ENCODE data around the gene PLD1. TPM values are rescaled to one million over a fixed set of nuclear protein-coding genes. Genes with fewer than 3 reads are reported as not detected.

The PLD1 gene
- total RNA-seq, 6 donors from 2014 or later, result 11.2 to 47.1 (median 15.6) TPM

- Histone ChIP-seq H3K27ac (peak overlapping the region; percentile 80 to 96 (median 94)), H3K27me3 (no peaks in the 10 kb centered on the region), H3K9me3 (no peaks in the 10 kb centered on the region), H3K36me3 (no peaks in the 10 kb centered on the region), H3K4me1 (peaks cover 19 to 45% (median 30%) of the 10 kb centered on the region in 4 donors), H3K4me3 (peak overlapping the region; percentile 56 to 73 (median 67))
- DNase-seq, result no peak
- TF ChIP-seq CTCF (IDR thresholded peaks at IDR 0.05) (no peak), POLR2A (IDR thresholded peaks at IDR 0.05) (peak in 1 of 4 donors; percentile 83)
- WGBS, 2 donors, result 26 to 31% methylated on average over 18 to 21 of the region's 22 CpGs
- ATAC-seq (ENCODE audit: low FRiP score in 2 of 2), result no peak
These were observed 479 bp upstream of the PLD1 start for GRCh38 chr3:171810629-171811294.

GRCh38 chr3:171809611-171809860 is 747 bp downstream of the PLD1 start:
- 5 to 14% methylated on average over 7 to 10 of the region's 11 CpGs for WGBS, 2 donors
- Histone ChIP-seq H3K27me3 (no peaks in the 10 kb centered on the region), H3K27ac (peak overlapping the region; percentile 80 to 96 (median 94)), H3K4me3 (peak overlapping the region; percentile 56 to 73 (median 67)), H3K36me3 (no peaks in the 10 kb centered on the region), H3K9me3 (no peaks in the 10 kb centered on the region), H3K4me1 (peaks cover 29 to 53% (median 37%) of the 10 kb centered on the region in 4 donors)
- ATAC-seq (ENCODE audit: low FRiP score in 2 of 2) (peak; percentile 16 to 47), DNase-seq (no peak)
- TF ChIP-seq CTCF (IDR thresholded peaks at IDR 0.05) (no peak), POLR2A (IDR thresholded peaks at IDR 0.05) (no peak), EP300 (IDR thresholded peaks at IDR 0.05) (no peak), POLR2AphosphoS5 (IDR thresholded peaks at IDR 0.05) (no peak)

- Histone ChIP-seq H3K27me3 (no peaks in the 10 kb centered on the region), H3K4me3 (no peak overlapping the region), H3K36me3 (no peaks in the 10 kb centered on the region), H3K27ac (no peak overlapping the region), H3K9me3 (no peaks in the 10 kb centered on the region), H3K4me1 (peaks cover 32 to 53% (median 41%) of the 10 kb centered on the region in 4 donors)
- ATAC-seq (ENCODE audit: low FRiP score in 2 of 2) (no peak), DNase-seq (no peak)
- WGBS, 2 donors, result 91% methylated on average over 6 of the region's 6 CpGs
- TF ChIP-seq EP300 (IDR thresholded peaks at IDR 0.05) (no peak), CTCF (IDR thresholded peaks at IDR 0.05) (no peak), POLR2AphosphoS5 (IDR thresholded peaks at IDR 0.05) (no peak), POLR2A (IDR thresholded peaks at IDR 0.05) (no peak)
These were observed 2.5 kb downstream of the PLD1 start for GRCh38 chr3:171807806-171808205.

GRCh38 chr3:171807129-171807675 is 3.1 kb downstream of the PLD1 start:
- DNase-seq (no peak), ATAC-seq (ENCODE audit: low FRiP score in 2 of 2) (no peak)
- no peaks in the 10 kb centered on the region for H3K9me3 ChIP-seq
- H3K27me3 ChIP-seq, result no peaks in the 10 kb centered on the region
- 91 to 94% methylated on average over 7 of the region's 7 CpGs for WGBS, 2 donors
- no peak for TF ChIP-seq POLR2A (IDR thresholded peaks at IDR 0.05)
- TF ChIP-seq CTCF (IDR thresholded peaks at IDR 0.05), result no peak
- no peak for TF ChIP-seq POLR2AphosphoS5 (IDR thresholded peaks at IDR 0.05)
- no peak for TF ChIP-seq EP300 (IDR thresholded peaks at IDR 0.05)
- H3K4me1 ChIP-seq, result peaks cover 32 to 53% (median 42%) of the 10 kb centered on the region in 4 donors
- no peak overlapping the region for H3K4me3 ChIP-seq
- peak overlapping the region in 2 of 4 donors; percentile 43 to 63 for H3K27ac ChIP-seq
- H3K36me3 ChIP-seq, result no peaks in the 10 kb centered on the region
